ENCODE results near the gene GBP1. TPM values are rescaled to one million over a fixed set of nuclear protein-coding genes. Genes with fewer than 3 reads are reported as not detected.

Gene GBP1
- total RNA-seq, result 100 to 1,000 TPM; 171 to 177 TPM

GRCh38 chr1:89065079-89065868 lies at the start of gene GBP1:
TSS of gene GBP1 (minus strand) at chr1:89065208. CDS start at chr1:89063234, 1,974 bp downstream.

GRCh38 chr1:89022167-89022959 lies 42.6 kb downstream of the GBP1 start, which contains the start of gene GBP3:
TSS of gene GBP3 (minus strand) at chr1:89022866. CDS start at chr1:89020721, 2,145 bp downstream.

Other genes with a start within 250 kb of the GBP1 start
- gene GTF2B, start 173.6 kb downstream of the GBP1 start, total RNA-seq, result 10 to 100 TPM; 39.8 to 40.4 TPM
- 10 to 100 TPM; 34.5 to 34.9 TPM for gene KYAT3, start 72.6 kb downstream of the GBP1 start, total RNA-seq
- gene RBMXL1, start 72.6 kb downstream of the GBP1 start, total RNA-seq, result 10 to 100 TPM; 18.5 to 19.0 TPM
- gene GBP3, start 42.3 kb downstream of the GBP1 start, total RNA-seq, result 10 to 100 TPM; 29.7 to 31.8 TPM
- 100 to 1,000 TPM; 299 to 313 TPM for gene GBP2, start 60.9 kb upstream of the GBP1 start, total RNA-seq
- gene GBP7, start 110.8 kb upstream of the GBP1 start, total RNA-seq, result under 1 TPM; 0.20 to 0.39 TPM
- 10 to 100 TPM; 80.9 to 81.1 TPM for gene GBP4, start 133.7 kb upstream of the GBP1 start, total RNA-seq
- 100 to 1,000 TPM; 330 TPM for gene GBP5, start 207.7 kb upstream of the GBP1 start, total RNA-seq